Effector CD4-positive, alpha-beta T cell (primary cell): ENCODE results near the gene GALNT4.

Source experiments
- DNase-seq: peaks from one replicate; pipeline ENCODE4 v3.0.0-alpha.2; 2020
- total RNA-seq: gene quantifications from one replicate; lab custom pipeline; 2026; lab: John Stamatoyannopoulos, UW

Gene GALNT4
- 1.1 reads per million for total RNA-seq

GRCh38 chr12:89524541-89525304 is at the start of gene GALNT4:
Gene GALNT4, minus strand, starts transcription at chr12:89524796. Its CDS starts 247 bp downstream, at chr12:89524549.
- DNase-seq = peak; percentile 57

- no peak for DNase-seq
These were observed 48.6 kb upstream of the GALNT4 start for GRCh38 chr12:89573051-89573810.

DNA sequence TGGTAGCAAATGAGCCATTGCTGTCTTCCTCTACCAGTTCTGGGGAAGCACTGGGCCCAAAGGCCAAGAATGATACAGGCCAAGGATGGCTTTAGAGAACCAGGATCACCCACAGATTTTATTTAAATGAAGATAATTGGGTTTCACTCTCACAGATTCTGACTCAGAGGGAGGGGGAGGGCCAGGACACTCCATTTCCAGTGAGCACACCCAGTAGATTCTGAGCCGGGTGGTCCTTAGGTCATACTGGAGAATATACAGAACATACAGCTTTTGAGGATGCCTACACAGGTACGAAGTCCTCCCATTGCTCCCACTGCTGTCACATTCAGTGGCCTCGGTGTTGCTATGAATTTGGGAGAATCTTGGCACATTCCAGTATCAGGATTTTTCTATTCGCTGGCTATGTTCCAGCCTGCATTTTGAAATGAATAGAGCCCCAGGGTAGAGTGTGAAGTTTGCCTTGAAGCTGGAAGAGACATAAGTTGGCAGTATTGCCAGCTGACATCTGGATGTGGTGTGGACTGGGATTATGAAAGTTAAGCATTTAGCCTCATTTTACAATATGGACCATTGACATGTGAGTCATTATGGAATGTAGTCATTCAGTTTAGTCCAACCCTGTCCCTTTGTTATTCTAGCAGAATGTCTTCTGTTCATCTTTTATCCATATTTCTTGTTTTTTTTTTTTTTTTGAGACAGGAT is 47.0 kb upstream of the GALNT4 start:
- no peak for DNase-seq

- no peak for DNase-seq
These were observed 43.9 kb upstream of the GALNT4 start for GRCh38 chr12:89568484-89568883.

GRCh38 chr12:89567691-89568239 is 43.2 kb upstream of the GALNT4 start:
- no peak for DNase-seq

DNA sequence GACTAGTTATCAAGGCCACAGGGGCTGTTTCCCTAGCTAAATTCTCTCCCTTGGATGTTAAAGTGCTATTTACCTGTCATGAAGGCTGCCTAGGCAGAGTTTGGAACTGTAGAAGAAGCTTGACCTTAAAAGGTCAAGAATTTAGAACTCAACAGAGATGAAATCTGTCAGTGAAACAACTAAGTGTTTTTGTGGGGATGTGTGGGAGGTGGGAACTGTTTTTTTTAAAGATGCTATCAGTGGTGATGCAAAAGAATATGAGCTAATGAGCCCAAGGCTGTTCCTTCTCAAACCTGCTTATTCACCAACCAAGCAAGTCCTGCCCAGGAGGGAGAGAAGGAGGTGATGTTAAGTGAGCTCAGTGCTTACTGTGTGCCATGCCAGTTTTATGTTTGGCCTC is 42.0 kb upstream of the GALNT4 start:
- DNase-seq = no peak

DNA sequence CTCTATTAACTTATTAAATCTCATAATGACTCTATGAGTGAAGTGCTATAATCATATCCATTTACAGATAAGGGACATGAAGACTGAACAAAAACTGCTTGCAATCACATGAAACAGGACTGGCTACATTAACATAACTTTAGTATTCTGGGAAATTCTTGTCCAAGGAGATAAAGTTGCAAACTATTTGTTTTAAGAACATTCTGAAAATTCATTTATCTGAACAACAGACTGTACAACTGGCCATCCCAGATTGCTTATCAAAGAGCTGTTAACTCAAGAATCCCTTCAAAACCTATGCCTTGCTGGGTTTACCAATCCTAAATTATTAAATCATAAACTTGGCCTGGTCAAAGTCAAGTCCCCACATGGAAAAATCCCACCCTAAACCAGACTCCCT is 40.4 kb upstream of the GALNT4 start:
- no peak for DNase-seq

GRCh38 chr12:89559753-89560152 is 35.2 kb upstream of the GALNT4 start:
- no peak for DNase-seq

DNA sequence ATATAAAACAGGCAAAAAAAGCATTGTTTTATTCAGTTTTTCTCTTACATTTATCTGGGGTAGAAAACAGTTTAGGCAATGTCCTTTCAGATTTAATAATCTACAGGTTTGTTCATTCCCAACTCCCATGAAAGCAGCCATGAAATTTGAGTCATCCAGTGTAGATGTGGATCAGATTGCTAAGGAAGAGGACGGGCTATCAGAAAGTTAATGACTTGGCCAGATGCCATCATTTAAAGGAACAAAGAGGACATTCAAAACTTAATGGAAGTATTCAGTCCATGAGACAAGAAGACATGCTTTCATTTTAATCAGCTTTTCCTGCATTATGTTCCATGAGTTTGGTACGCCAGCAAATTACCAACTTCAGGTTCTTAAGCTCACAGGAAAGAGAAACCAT is 32.4 kb upstream of the GALNT4 start:
- no peak for DNase-seq

DNA sequence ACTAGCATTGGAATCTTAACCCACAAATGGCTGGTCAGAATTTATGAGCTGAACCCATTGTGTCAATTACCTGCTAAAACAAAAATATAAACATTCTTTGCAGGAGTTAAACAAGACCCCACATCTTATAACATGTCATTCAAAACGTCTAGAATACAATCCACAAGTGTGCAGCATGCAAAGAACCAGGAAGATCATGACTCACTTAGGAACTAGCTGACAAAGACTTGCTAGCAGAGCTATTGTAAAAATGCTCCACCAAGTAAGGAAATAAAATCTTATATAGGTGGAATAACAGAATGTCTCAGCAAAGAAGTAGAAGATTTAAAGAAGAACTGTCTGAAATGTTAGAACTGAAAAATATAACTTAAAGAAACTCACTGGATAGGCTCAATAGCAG is 27.8 kb upstream of the GALNT4 start:
- DNase-seq = no peak

DNA sequence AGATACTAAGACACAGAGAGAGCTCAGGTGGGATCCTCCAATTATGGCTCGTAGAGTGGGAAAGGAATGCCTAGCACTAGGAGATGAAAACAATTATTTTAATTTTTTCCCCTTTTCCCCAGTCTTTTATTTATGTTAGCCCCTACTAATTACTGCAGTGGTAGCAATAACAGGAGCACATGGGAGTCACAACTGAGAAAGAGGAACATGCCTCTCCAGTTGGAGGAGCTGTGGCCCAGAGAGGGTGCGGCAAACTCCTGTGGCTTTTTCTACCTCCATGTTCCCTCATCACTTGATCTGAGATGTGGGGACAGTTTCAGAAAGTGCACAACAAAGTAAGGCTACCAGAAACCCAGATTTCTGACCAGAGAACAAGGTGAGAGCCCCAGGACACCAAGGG is 27.2 kb upstream of the GALNT4 start:
- no peak for DNase-seq

GRCh38 chr12:89547101-89547500 is 22.5 kb upstream of the GALNT4 start:
- DNase-seq = no peak

- DNase-seq = no peak
These were observed 21.6 kb upstream of the GALNT4 start for GRCh38 chr12:89546151-89546550.

DNA sequence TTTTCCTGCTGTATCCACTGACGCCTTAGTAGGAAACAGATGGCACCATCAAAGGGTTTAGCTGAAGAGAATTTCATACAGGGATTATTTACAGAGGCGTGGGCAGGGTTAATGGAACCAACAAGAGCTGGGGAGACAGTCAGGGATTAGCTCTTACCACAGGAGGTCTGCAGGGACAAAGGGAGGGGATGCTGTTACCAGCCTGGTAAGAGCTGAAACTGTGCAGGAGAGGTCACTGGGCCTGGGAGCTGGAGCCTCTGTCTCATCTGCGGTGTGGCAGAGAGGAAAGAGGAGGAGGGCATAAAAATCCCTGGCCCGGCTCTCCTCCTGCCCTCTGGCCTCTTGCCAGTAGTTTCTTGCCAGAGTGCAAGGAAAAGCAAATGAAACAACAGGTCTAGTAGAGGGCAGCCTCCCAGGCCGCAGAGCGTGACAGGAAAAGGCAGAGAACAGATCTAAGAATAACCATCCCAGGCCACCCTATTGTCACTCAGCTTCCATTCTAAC is 20.1 kb upstream of the GALNT4 start:
- no peak for DNase-seq

GRCh38 chr12:89544022-89544421 is 19.4 kb upstream of the GALNT4 start:
- no peak for DNase-seq

DNA sequence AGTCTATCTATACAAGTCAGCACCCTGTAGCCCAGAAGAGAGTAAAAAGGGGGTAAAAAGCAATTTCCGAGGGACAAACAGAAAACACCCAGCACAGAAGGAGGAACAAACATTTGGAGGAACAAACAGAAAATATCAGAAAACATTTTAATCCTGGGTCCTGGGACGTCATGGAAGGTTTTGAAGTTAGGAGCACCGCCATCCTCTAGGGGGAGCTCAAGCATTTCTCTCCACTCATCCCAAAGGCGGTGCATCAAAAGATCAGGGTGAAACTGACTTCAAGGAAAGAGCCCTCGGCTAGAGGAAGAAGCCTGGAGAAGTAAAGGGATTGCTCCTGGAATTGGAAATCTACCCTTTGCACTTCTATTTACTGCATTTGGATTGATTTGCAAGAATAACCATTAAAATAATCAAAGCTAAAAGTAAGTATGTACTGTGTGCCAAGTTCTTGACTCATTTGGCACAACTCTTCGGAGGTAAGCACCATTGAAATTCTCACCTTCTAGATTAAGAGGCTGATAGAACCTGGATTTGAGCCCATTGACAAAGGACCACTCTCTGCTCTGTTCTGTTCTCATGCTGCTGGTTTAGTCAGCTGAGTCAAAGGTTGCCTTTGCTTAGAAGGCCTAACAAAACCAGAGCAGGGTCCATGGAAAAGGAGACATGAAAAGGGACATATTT is 18.5 kb upstream of the GALNT4 start:
- peak; percentile 56 for DNase-seq

DNA sequence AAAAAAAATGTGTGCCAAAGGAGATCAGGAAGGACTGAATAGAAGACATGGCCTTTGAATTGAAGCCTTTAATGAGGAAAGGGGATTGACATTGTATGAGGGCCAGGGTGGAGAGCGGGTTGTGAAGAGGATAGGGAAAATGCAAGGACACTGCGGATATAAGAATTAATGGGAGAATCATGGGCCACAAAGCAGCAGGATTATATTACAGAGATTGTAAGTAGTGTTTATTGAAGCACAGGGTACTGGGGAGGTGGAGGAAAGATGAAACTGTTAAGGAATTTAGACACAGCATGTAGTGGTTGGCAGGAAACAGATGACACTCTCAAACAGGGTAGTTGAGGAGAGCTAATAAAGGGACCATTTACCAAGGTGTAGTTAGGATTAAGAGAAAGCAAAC is 17.6 kb upstream of the GALNT4 start:
- DNase-seq = no peak

DNA sequence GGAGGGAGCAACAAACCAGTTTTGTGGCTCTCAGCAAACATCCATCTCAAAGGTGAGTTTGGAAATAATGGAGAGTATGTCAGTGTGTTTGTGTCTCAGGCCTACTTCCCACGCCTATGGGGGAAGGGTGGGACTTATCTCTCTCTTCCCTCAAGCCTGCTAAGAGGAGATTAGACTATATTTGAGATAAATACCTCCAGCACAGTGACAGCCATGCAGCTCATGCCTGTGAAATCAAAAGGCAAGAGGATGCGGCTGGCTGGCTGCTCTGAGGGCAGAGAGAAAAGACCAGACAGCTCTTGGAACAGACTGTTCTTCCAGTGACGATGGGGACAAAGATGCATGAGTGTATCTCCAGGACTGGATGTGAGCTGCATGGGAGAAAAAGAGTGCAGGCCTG is 16.0 kb upstream of the GALNT4 start:
- DNase-seq = no peak

- DNase-seq = no peak
These were observed 15.0 kb upstream of the GALNT4 start for GRCh38 chr12:89539426-89540223.

- DNase-seq = no peak
These were observed 14.3 kb upstream of the GALNT4 start for GRCh38 chr12:89538897-89539296.

GRCh38 chr12:89537389-89537788 is 12.8 kb upstream of the GALNT4 start:
- no peak for DNase-seq

DNA sequence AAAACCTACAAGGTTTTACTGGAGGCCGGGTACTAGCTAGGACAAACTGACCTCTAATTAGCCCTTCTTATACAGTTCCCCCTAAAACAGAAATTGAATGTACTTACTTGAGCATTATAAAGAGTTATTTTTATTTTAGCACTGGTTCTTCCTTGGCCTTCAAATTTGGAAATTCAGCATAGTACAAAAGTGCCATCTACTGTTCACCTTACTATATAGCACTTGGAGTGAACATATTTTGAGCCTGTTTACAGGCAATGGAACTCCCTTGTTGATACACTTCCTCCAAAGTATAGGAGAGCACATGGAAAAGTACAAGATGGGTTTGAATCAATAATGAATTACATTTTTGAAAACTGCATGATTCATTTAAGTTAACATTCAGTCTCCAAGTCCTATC is 5.1 kb upstream of the GALNT4 start:
- DNase-seq = no peak
